A549 treated with ZK216348 at 1 μM for 4 hours (cell line): ENCODE results near the gene GPR139. TPM values are rescaled to one million over a fixed set of nuclear protein-coding genes. Genes with fewer than 3 reads are reported as not detected.

Experiments used
- total RNA-seq: library from RNA; stranded (reverse); fragments of 200-300 nt; extraction: Qiagen RNA extraction; gene quantifications from 5 replicates; pipeline ENCODE4 v1.2.3, GENCODE V29; 2022; ENCODE audit warnings: low read depth

The GPR139 gene
- total RNA-seq = not detected in 5 replicates

GRCh38 chr16:20073203-20074098, at the start of gene GPR139:
Gene GPR139, minus strand, starts transcription at chr16:20073890. Its CDS starts 274 bp downstream, at chr16:20073616.

Other genes with a start within 250 kb of the GPR139 start
- 29.0 to 36.2 TPM (median 32.8 TPM) in 5 replicates for gene GPRC5B, start 189.0 kb downstream of the GPR139 start, total RNA-seq